Retina (tissue), 1 donor: Measurements from ENCODE around the gene SGSM2.

Experiments used
- DNase-seq: peaks from one replicate; pipeline ENCODE4 v3.0.0-alpha.2; 2016

SGSM2 gene

DNA sequence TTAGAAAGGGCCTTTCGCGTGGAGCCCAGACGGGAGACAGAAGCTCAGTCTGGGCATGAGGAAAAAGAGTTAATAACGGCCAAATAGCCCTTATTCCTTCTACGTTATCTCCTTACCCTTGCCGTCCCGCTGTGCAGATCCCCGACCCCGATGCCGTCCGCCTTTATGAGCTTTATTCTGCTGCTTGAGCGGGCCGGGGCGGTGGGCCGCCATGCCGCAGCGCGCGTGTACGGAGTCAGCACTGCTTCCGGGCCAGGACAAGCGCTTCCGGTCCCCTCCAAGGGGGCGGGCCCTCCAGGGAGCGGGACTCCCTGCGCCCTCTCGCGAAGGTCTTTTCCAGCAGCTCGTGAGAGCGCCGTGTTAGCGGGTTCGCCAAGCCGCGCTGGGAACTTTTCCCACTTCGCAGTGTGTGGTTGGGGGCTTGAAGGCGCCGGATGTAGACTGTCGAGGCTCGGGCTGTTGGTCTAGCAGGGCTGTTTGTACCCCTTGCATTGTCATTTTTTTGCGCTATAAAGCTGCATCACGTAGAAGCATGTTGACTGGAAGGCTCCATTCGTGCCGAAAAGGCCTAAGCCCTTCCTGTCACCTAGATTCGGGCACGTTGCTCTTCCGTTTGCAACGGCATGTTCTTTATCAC lies 968 bp upstream of the SGSM2 start, which contains the start of gene TSR1:
Gene TSR1, minus strand, starts transcription at position 243 of the 637 bp plus-strand sequence. Its CDS starts 30 bp downstream, at position 213.
- peak; percentile 95 for DNase-seq

DNA sequence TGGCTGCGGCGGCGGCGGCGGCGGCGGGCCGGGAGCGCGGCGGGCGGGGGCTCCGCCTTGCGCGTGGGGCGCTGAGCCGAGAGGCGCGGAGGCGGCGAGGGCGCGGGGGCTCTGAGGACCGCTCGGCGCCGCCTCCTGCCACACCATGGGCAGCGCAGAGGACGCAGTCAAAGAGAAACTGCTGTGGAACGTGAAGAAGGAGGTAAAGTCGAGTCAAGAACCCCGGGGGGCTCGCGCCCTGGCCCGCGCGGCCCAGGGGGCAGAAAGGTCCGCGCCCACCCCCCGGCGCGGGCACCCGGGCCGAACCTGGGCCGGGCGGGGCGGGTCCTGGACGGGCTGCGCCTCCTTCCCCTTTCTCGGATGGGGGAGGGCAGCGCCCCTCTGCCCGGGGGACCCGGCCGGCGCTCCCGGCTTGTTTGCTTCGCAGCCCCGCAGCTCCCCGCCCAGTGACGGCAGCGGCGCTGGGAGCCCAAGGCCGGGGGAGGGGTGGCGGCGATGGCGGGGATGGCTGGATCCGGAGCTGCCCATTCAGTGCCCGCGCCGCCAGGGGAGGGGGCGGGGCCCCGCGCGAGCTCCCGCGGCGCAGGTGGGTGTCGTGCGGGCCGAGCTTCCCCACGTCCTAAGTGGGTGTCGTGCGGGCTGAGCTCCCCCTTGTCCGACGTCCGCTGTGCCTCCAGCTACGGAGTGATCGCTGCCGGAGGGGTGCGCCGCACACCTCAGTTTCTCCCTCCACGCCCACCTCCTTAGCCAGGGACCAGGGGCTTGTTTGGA lies 428 bp downstream of the SGSM2 start:
- DNase-seq, result peak; percentile 61

DNA sequence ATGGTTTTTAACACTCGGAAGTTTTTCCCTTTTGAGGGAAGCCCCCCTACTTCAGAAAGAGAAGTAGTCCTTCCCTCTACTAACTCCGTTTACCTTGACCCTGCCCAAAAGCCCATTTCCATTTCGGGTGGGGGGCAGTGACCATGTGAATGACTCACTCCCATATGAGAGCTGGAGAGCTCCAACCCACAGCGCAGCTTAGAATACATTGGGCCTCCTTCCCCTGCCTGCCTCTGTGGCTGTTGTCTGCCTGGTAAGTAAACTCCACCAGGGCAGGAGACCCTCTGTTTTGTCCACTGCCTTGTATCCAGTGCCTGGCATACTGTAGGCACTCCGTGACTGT lies 985 bp downstream of the SGSM2 start:
- DNase-seq, result no peak

DNA sequence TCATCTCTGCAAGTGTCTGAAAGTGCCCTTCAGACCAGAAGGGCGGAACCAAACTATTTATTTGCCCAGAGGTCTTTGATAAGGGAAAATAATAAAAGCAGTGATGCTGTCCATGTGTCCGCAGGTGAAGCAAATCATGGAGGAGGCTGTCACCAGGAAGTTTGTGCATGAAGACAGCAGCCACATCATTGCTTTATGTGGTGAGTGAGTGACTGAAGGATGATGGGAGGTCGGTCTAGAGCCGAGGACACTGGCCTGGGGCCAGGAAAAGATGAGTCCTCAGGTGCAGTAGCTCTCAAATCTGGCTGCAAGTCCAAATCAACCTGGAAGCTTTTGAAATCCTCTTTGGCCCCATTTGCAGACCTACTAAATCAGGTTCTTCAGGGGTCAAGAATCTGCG lies 6.1 kb downstream of the SGSM2 start:
- no peak for DNase-seq

DNA sequence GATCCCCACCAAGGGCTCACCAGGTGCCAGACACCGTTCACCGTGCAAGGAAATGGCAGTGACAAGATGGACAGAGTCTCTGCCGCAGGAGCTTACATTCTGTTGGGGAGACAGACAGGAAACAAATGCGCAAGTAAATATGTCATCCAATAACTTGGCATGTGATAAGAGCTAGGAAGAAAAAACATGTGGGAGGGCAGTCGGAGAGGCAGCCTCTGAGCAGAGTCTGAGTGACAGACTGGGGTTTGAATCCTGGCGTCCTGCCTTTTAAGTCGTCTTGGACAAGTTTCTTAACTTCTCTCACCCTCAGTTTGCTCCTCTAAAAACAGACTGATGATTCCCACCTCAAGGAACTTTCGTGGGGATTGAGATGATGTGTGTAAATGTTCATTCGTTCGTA lies 7.2 kb downstream of the SGSM2 start:
- DNase-seq, result no peak

DNA sequence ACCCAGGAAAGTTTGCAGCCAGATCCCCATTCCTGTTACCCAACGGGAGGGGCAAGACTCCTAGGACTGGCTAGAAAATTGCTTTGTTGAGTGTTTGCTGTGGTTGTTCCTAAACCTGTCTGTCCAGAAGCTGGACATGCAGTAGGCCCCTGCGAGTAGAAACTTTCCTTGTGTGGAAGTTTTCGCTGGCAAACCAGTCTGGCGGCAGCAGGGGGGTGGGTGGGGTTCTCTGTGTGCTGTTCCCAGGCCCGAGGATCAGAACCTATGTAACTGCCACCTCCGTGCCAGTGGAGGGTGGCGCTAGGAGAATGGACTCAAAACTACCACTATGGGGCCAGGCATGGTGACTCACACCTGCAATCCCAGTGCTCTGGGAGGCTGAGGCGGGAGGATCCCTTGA lies 9.2 kb downstream of the SGSM2 start:
- DNase-seq, result no peak

DNA sequence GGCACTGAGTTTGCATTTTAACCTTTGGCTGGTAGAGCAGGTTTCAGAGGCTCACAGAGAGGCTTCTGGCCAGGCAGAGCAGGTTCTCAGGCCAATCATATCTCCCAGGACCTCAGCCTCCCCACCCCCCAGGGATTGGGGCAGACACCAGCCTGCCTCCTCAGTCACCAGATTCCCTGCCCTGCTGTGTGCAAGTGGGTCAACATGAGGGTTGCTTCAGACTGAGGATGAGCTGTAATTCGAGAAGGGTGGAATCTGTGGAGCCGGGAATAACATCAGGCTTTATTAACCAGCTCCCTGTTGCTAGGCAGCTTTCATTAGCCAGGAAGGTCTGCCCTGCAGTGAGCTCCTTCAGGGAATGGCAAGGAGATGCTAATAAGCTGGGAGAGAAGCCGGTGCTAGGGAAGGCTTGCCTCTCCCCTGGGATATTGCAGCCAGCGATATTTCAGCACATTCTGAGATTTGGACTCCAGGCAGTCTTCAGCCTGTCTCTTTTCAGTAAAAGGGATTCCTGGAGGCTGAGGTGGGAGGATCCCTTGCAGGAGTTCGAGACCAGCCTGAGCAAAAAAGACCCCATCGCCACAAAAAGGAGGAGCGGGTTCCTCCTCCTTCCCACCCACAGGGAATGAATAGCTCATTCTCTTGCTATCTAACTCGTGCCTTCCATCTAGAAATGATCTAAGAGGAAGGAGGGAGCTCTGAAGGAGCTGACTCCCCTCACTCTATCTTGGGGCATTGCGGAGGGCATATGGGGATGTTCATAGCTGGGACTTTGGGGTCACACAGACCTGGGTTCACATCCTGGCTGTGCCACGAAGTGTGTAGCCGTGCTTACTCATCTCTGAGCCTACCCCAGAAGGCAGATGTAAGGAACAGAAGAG lies 10.7 kb downstream of the SGSM2 start:
- peak; percentile 76 for DNase-seq

DNA sequence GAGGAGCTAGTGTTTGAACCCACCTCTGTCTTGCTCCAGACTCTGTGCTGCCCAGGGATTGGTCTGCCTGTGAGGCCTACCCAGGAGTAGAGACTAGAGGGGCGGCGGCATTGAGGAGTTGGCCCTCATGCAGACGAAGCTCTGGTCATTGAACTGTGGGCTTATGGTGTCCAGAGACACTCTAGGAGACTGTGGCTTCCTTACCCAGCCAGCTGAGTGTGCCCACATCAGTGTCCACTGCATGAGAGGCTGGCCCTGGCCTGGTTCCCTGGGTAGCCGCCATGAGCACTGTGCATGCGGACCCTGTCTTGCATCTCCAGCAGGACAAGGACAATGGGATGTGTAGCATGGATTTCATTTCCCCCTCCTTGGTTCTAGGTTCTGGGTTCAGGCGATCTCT lies 14.0 kb downstream of the SGSM2 start:
- no peak for DNase-seq

DNA sequence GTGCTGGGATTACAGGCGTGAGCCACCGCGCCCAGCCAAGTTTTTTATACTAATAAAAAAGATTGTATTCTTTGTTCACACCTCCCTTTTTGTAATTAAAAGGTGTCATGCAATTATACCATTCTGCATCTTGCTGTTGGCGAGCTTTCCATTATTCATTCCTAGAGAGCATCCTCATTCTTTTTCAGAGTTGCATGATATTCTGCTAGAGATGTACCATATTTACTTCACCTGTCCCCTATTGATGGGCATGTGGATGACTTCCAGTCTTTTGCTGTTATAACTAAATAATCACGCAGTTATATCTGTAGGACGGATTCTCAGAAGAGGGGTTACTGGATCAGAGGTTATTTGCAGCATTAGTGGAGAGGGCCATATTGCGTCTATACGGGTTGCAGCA lies 17.0 kb downstream of the SGSM2 start:
- DNase-seq, result no peak

DNA sequence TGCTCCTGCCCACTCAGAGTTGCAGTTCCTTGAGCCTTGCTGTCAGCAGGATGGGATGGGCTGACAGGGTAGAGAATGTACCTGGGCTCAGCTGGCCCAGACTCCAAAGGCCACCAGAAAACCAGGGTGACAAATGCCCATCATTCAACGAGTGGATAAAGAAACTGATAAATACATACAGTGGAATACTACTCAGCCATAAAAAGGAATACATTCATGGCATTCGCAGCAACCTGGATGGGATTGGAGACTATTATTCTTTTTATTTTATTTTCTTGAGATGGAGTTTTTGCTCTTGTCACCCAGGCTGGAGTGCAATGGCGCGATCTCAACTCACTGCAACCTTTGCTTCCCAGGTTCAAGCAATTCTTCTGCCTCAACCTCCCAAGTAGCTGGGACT lies 19.9 kb downstream of the SGSM2 start:
- no peak for DNase-seq

DNA sequence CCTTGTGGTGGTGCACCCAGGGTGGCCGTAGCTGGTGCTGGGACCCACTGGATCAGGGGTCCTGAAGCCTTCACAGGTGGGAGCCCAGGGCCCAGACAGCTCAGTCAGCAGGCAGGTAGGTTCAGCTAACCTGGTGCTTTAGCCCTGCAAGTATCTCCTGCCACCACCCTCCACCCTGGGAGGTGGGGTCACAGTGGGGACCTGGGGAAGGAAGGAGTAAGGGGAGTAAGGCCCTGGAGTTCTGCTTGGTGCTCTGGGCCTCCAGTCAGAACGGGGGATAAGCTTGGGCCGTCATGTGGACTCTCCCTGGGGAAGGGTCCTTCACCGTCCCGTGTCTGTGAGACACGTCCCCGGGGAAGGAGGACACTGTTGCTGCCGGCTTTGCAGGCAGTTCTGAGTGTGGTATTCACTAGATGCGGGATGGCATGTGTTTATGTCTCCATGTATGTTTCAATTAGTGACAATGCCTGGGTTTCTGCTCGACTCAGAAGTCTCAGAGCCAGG lies 20.7 kb downstream of the SGSM2 start:
- no peak for DNase-seq

DNA sequence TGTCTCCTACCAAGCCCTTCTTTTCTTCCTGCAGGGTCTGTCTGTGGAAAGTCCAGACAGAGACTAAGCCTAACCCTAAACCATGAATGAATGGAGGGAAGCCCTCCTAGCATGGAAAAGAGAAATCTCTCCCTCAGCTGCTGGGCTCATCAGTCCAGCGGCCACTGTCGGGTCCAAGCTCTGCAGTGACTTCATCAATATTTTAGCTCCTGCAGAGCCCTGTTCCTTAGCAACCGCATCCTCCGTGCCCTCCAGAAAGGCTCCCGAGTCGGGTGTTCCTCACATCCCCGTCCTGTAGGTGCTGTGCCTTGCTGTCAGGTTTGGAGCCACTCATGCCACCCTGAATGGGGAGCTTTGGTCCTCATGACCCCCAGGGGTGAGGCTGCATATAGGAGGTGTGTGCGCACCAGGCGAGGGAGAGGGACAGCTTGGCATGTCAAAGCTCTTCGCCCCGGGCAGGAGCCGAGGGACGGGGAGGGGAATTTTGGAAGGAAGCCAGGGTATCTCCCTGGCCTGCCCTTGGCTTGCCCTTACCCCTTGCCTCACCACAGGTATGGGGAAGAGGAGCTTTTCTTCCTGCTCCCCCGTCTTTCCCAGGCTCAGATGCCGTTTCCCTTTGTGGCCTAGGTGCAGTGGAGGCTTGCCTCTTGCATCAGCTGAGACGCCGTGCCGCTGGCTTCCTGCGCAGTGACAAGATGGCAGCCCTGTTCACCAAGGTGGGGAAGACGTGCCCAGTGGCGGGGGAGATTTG lies 23.9 kb downstream of the SGSM2 start:
- peak; percentile 54 for DNase-seq

DNA sequence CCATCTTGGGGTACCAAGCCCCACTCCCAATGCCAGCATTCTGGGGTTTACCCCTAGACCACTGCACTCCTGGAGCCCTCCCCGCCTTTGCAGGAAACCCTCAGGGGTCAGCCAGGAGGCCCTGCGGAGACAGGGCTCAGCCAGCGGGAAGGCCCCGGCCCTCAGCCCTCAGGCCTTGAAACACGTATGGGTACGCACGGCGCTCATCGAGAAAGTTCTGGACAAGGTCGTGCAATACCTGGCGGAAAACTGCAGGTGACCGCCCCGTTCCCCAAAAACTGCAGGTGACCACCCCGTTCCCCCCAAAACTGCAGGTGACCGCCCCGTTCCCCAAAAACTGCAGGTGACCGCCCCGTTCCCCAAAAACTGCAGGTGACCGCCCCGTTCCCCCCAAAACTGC lies 24.7 kb downstream of the SGSM2 start:
- no peak for DNase-seq

DNA sequence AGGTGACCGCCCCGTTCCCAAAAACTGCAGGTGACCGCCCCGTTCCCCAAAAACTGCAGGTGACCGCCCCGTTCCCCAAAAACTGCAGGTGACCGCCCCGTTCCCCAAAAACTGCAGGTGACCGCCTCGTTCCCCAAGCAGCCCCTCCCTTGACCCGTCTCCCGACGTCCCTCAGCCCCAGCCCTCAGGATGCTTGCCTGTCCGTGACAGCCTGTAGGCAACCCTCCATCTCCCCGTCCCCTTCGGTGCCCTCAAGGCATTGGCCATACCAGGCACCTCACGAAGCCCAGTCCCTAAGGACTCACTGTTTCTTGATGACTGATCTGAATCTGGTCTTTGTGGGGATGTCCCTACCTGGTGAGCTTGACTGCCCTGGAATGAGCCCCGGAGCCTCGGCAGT lies 25.1 kb downstream of the SGSM2 start:
- no peak for DNase-seq

DNA sequence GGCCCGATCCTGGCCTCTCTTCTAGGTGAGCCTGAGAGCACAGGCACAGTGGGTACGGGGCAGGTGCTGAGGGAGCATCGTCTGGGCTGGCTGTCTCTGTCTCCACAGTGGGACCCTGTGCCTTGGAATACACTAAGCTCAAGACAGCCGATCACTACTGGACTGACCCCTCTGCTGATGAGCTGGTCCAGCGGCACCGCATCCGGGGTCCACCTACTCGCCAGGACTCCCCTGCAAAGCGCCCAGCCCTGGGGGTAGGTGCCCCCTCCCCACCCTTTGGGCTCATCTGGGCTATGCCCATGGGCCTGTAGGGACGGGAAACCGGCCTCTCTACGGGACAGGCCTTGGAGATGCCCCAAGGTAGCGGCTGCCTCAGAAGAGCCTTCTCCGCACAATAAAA lies 25.6 kb downstream of the SGSM2 start:
- DNase-seq, result no peak

DNA sequence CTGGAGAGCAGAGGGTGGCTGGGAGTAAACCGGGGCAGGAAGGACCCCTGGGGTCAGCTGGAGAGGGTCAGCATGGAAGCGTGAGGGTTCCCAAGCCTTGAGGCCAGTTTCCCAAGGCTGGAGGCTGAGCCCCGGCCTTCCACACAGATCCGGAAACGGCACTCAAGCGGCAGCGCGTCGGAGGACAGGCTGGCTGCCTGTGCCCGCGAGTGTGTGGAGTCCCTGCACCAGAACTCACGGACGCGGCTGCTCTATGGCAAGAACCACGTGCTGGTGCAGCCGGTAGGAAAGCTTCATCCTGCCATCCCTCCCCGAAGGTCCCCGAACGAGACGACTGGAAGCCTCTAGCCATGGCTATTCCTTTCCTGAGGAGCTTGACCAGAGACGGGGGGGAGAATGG lies 26.0 kb downstream of the SGSM2 start:
- DNase-seq, result no peak

DNA sequence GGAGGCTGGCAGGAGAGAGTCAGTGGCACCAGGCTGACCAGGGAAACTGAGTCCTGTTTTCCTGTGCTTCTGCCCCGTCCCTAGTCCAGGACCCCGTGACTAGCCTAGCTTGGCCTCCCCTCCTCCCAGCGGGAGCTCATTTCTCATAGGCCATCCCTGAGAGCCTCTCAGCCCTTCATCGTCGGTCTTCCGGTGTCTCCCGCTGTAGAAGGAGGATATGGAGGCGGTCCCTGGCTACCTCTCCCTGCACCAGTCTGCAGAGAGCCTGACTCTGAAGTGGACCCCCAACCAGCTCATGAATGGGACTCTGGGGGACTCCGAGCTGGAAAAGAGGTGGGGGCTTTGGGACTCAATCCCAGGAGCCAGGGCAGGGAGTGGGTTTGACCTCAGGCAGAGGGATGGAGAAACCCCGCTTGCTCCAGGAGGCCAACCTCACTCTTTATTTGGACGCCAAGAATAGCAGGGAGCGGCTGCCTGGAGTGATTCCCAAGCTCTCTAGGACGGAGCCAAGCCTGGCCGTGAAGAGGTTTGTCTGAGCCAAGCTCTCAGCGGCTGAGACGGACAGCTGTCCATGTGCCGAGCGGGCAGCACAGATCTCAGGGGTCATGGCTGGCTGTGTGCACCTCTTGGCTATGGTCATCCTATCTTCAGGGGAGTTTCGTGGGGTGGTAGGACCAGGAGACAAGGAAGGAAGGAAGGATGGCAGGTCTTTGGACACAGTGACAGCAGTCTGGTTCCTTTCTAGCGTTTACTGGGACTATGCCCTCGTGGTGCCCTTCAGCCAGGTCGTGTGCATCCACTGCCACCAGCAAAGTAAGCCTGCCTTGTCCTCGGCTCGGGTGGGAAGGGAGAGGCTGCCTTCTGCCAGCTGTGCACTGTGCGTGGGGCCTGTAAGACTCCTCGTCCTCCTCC lies 26.8 kb downstream of the SGSM2 start:
- DNase-seq, result no peak

DNA sequence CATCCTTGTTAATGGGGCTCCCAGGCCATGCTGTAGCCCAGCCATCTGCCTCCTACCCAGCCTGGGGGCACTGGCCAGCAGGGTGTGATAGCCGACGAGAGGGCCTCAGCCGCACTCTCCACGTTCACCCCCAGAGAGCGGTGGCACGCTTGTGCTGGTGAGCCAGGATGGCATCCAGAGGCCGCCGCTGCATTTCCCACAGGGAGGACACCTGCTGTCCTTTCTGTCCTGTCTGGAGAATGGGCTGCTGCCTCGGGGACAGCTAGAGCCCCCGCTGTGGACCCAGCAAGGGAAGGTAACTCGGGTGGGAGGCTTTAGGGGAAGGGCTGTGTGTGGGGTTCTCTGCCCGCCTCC lies 27.4 kb downstream of the SGSM2 start:
- DNase-seq, result no peak

DNA sequence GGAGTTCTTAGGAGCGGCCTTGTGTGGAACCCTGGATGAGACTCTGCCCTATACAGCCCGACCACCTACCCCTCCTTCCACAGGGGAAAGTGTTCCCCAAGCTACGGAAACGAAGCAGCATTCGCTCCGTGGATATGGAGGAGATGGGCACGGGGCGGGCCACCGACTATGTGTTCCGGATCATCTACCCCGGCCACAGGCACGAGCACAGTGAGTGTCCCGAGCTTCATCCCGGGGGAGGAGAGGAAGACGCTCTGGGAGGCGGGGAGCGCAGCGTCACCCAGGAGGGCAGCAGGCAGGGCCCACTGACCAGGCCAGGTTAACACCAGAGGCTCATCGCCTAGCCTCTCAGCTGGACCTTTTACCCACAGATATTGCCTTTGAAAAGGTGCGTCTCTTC lies 27.8 kb downstream of the SGSM2 start:
- no peak for DNase-seq

DNA sequence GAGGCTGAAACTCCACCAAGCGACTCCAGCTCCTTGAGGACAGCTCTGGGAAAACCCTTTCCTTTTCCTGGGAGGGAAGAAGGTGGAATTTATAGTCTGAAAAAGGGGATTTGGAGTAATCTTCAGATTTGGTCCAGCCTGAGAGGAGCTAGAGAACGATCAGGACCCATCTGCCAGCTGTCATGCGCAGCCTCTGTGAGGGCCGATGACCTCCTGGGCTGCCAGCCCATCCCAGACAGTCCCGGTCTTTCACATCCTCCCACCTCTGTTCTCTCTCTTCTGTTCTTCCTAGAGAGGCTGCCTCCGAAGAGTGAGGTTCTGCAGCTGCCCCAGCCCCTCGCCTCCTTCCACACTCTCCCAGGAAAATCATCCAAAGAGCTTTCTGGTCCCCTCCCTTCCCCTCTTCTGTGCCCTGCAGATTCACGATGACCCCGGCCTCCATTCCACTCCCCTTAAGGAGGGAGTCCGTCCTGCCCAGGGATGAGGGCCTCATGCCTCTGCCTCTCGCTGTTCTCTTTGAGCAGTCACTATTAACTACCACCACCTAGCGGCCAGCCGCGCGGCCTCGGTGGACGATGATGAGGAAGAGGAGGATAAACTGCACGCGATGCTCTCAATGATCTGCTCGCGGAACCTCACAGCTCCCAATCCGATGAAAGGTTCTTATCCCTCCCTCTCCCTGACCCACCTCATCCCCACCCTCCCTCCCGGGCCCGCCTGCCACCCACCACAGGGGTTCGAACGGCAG lies 29.6 kb downstream of the SGSM2 start:
- DNase-seq, result no peak

DNA sequence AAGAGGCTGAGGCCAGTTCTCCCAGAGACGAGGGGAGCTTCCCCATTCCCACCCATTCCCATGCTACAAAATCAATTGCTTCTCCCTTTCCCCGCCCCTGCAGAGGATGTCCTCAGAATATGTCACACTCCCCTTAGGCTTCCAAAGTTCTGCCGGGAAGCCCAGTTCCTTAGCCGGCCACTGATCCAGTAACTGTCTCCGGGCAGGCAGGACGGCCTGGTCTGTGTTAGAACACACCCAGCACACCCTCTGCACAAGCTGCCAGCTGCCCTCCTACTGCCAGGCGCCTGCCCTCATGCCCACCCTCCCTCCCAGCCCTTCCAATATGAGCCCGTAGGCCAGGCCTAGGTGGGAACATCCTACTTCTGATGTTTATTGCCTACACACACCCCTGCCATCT lies 31.1 kb downstream of the SGSM2 start:
- no peak for DNase-seq
